Measurements from ENCODE around the gene TBC1D24.

Gene TBC1D24

GRCh38 chr16:2452650-2453049, 22.3 kb upstream of the TBC1D24 start:
- no peak for DNase-seq
- H3K36me3 ChIP-seq: peaks cover 90% of the 10 kb centered on the region
- H3K9me3 ChIP-seq (ENCODE audit: severe bottlenecking): no peaks in the 10 kb centered on the region
- no peak overlapping the region for H3K4me3 ChIP-seq (ENCODE audit: low read depth, low read length)
- H3K27ac ChIP-seq: no peak overlapping the region
- H3K27me3 ChIP-seq (ENCODE audit: insufficient read depth, low read depth, severe bottlenecking): no peaks in the 10 kb centered on the region
- no peak for TF ChIP-seq CTCF (IDR thresholded peaks at IDR 0.05; ENCODE audit: low read depth, low read length)

- no peak overlapping the region for H3K4me3 ChIP-seq (ENCODE audit: low read depth, low read length)
- H3K36me3 ChIP-seq: peaks cover 72% of the 10 kb centered on the region
- no peaks in the 10 kb centered on the region for H3K9me3 ChIP-seq (ENCODE audit: severe bottlenecking)
- DNase-seq: no peak
- H3K27ac ChIP-seq: no peak overlapping the region
- H3K27me3 ChIP-seq (ENCODE audit: insufficient read depth, low read depth, severe bottlenecking): no peaks in the 10 kb centered on the region
- TF ChIP-seq CTCF (IDR thresholded peaks at IDR 0.05; ENCODE audit: low read depth, low read length): no peak
Observed at GRCh38 chr16:2455081-2455845, 19.7 kb upstream of the TBC1D24 start.

- Histone ChIP-seq H3K36me3 (peaks cover 73% of the 10 kb centered on the region), H3K27me3 (ENCODE audit: insufficient read depth, low read depth, severe bottlenecking) (no peaks in the 10 kb centered on the region), H3K27ac (no peak overlapping the region; the same call in 1 of the 2 replicates), H3K9me3 (ENCODE audit: severe bottlenecking) (no peaks in the 10 kb centered on the region), H3K4me3 (ENCODE audit: low read depth, low read length) (no peak overlapping the region)
- DNase-seq: no peak
- TF ChIP-seq CTCF (IDR thresholded peaks at IDR 0.05; ENCODE audit: low read depth, low read length): no peak
Observed at GRCh38 chr16:2456551-2457153, 18.3 kb upstream of the TBC1D24 start.

GRCh38 chr16:2457267-2457666, 17.7 kb upstream of the TBC1D24 start:
- DNase-seq: no peak
- Histone ChIP-seq H3K36me3 (peaks cover 73% of the 10 kb centered on the region), H3K4me3 (ENCODE audit: low read depth, low read length) (no peak overlapping the region), H3K27ac (peak overlapping the region; percentile 6; the same call in 1 of the 2 replicates), H3K27me3 (ENCODE audit: insufficient read depth, low read depth, severe bottlenecking) (no peaks in the 10 kb centered on the region), H3K9me3 (ENCODE audit: severe bottlenecking) (no peaks in the 10 kb centered on the region)
- TF ChIP-seq CTCF (IDR thresholded peaks at IDR 0.05; ENCODE audit: low read depth, low read length): no peak

- H3K36me3 ChIP-seq: peaks cover 73% of the 10 kb centered on the region
- no peak for DNase-seq
- TF ChIP-seq CTCF (IDR thresholded peaks at IDR 0.05; ENCODE audit: low read depth, low read length): no peak
- H3K27me3 ChIP-seq (ENCODE audit: insufficient read depth, low read depth, severe bottlenecking): no peaks in the 10 kb centered on the region
- no peak overlapping the region; the same call in 1 of the 2 replicates for H3K27ac ChIP-seq
- H3K4me3 ChIP-seq (ENCODE audit: low read depth, low read length): no peak overlapping the region
- no peaks in the 10 kb centered on the region for H3K9me3 ChIP-seq (ENCODE audit: severe bottlenecking)
Observed at GRCh38 chr16:2457946-2458345, 17.0 kb upstream of the TBC1D24 start.
